Measurements from ENCODE around the gene CALM3.

- no peak for TF ChIP-seq CTCF (optimal IDR thresholded peaks at IDR 0.05 in 1 of 3, IDR thresholded peaks at IDR 0.05 in 1 of 3, conservative IDR thresholded peaks at IDR 0.05 in 1 of 3; ENCODE audit: extremely low read depth in 1 of 3, insufficient read depth in 2 of 3, low read length in 3 of 3)
- TF ChIP-seq EZH2 (IDR thresholded peaks at IDR 0.05; ENCODE audit: low read length) = no peak
Observed at GRCh38 chr19:46604781-46605355, 3.7 kb downstream of the CALM3 start.
